ENCODE data around the gene SLC39A5. TPM values are rescaled to one million over a fixed set of nuclear protein-coding genes. Genes with fewer than 3 reads are reported as not detected.
A peak's percentile ranks its signal among the peaks of the same experiment; 100 is the strongest.

The SLC39A5 gene
- total and polyA plus RNA-seq, 2 of the 13 experiments (the other 11 are each of a cell fraction or from before 2014, with no cell fraction given): 59.7 to 101 TPM

DNA sequence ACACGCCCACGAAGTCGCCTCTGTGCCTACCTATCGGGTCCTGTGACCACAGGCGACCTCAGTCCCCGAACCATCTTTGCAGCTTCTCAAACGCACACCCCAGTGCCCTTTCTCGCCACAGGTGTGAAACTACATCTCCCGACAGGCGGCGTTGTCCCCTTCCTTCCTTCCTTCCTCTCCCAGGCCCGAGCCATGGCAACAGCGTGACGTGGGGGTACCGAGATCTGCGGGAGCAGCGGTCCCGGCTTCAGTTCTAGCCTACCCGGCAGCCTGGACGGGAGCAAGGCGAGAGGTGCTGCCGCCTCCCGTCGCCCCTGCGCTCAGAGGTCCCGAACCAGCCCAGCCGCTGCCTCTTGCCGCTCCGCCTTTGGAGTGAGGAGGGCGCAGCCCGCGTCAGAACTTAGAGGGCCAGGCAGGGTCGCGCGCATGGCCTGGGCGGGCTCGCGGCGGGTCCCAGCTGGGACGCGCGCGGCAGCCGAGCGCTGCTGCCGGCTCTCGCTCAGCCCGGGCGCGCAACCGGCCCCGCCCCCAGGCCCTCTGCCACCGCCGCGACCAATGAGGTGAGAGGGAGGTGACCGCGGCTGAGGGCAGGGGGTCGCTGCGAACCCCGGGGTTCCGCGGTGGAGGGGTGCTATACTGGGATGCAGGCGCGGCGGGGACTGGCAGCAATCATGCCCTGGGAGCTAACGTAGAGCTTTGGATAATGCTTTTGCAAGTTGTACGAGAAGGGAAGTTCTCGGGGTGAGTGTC is 37.0 kb downstream of the SLC39A5 start, which contains the start of gene COQ10A (continued):
- TF ChIP-seq FOXP4 (CRISPR knock-in tag; IDR thresholded peaks at IDR 0.05) (0 out of 2 replicates have a peak, but pooled peaks have one; percentile 41), PRPF4 (IDR thresholded peaks at IDR 0.05; ENCODE audit: low read depth, low read length, poor library complexity, severe bottlenecking) (no peak), ZNF44 (CRISPR knock-in tag; IDR thresholded peaks at IDR 0.05) (0 out of 2 replicates have a peak, but pooled peaks have one; percentile 72), ZNF317 (CRISPR knock-in tag; IDR thresholded peaks at IDR 0.05) (0 out of 2 replicates have a peak, but pooled peaks have one; percentile 35), EEA1 (CRISPR knock-in tag; IDR thresholded peaks at IDR 0.05; ENCODE audit: borderline replicate concordance) (no peak), ZSCAN25 (CRISPR knock-in tag; IDR thresholded peaks at IDR 0.05) (peak; percentile 85), E2F1 (CRISPR knock-in tag; IDR thresholded peaks at IDR 0.05) (0 out of 2 replicates have a peak, but pooled peaks have one; percentile 31), ZBTB37 (CRISPR knock-in tag; IDR thresholded peaks at IDR 0.05) (no peak), ZNF777 (CRISPR knock-in tag; IDR thresholded peaks at IDR 0.05) (peak; percentile 72), ZNF510 (CRISPR knock-in tag; IDR thresholded peaks at IDR 0.05; ENCODE audit: low read depth) (0 out of 2 replicates have a peak, but pooled peaks have one; percentile 52), SMC3 (IDR thresholded peaks at IDR 0.05; ENCODE audit: low read length) (no peak), YY1 (IDR thresholded peaks at IDR 0.05; ENCODE audit: insufficient read depth, insufficient replicate concordance, low read depth, low read length) (no peak), ZNF772 (CRISPR knock-in tag; IDR thresholded peaks at IDR 0.05) (peak; percentile 95; the same call in 1 of the 2 replicates), SNRNP70 (IDR thresholded peaks at IDR 0.05; ENCODE audit: low read depth, low read length) (no peak), CC2D1A (CRISPR knock-in tag; IDR thresholded peaks at IDR 0.05) (no peak), YEATS2 (CRISPR knock-in tag; IDR thresholded peaks at IDR 0.05; ENCODE audit: borderline replicate concordance) (no peak), REXO4 (CRISPR knock-in tag; IDR thresholded peaks at IDR 0.05; ENCODE audit: borderline replicate concordance) (no peak)
- TF ChIP-seq, protein P1, sequence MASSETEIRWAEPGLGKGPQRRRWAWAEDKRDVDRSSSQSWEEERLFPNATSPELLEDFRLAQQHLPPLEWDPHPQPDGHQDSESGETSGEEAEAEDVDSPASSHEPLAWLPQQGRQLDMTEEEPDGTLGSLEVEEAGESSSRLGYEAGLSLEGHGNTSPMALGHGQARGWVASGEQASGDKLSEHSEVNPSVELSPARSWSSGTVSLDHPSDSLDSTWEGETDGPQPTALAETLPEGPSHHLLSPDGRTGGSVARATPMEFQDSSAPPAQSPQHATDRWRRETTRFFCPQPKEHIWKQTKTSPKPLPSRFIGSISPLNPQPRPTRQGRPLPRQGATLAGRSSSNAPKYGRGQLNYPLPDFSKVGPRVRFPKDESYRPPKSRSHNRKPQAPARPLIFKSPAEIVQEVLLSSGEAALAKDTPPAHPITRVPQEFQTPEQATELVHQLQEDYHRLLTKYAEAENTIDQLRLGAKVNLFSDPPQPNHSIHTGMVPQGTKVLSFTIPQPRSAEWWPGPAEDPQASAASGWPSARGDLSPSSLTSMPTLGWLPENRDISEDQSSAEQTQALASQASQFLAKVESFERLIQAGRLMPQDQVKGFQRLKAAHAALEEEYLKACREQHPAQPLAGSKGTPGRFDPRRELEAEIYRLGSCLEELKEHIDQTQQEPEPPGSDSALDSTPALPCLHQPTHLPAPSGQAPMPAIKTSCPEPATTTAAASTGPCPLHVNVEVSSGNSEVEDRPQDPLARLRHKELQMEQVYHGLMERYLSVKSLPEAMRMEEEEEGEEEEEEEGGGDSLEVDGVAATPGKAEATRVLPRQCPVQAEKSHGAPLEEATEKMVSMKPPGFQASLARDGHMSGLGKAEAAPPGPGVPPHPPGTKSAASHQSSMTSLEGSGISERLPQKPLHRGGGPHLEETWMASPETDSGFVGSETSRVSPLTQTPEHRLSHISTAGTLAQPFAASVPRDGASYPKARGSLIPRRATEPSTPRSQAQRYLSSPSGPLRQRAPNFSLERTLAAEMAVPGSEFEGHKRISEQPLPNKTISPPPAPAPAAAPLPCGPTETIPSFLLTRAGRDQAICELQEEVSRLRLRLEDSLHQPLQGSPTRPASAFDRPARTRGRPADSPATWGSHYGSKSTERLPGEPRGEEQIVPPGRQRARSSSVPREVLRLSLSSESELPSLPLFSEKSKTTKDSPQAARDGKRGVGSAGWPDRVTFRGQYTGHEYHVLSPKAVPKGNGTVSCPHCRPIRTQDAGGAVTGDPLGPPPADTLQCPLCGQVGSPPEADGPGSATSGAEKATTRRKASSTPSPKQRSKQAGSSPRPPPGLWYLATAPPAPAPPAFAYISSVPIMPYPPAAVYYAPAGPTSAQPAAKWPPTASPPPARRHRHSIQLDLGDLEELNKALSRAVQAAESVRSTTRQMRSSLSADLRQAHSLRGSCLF (CRISPR knock-in tag; IDR thresholded peaks at IDR 0.05; ENCODE audit: borderline replicate concordance): no peak

Data from HepG2 (cell line).